Left cardiac atrium (tissue), 4 donors: ENCODE data around the gene GZMM. TPM values are rescaled to one million over a fixed set of nuclear protein-coding genes. Genes with fewer than 3 reads are reported as not detected.

Experiments used
- ATAC-seq, 2 donors: fragments of 200-7000 bp; cut with Tn5 transposase; one replicate each; pipeline ENCODE4 v1.9.1; 2020; ENCODE audit warnings: mild to moderate bottlenecking in 2 of 2, moderate library complexity in 2 of 2
- DNase-seq: peaks from one replicate; pipeline ENCODE4 v3.0.0-alpha.2; 2020
- intact Hi-C, 2 donors: fragments of 100-400 bp; cut with DNase I; formaldehyde crosslinking; loops; one replicate each; pipeline versions ENCODE4 v1.14.1 to v1.15.1; 2022 to 2023
- total RNA-seq, 2 donors: library from RNA; stranded (reverse); fragmentation: NEBNext Ultra II Directional; extraction: Animal tissue kit (Norgen Biotek cat#: 25700); gene quantifications; one replicate each; pipeline ENCODE4 v1.2.1, GENCODE V29; 2021
- donor health status: DM: no; HTN: yes; CAD: no.
- donor health status: DM: no; HTN: yes; CAD: no; lungs with severe emphysema.
- donor health status: DM: yes; HTN: yes; CAD: no.
- donor health status: Dilated cardiomyopathy.

The GZMM gene
- total RNA-seq, 2 donors from 2014 or later = 0.81 to 1.1 TPM

DNA sequence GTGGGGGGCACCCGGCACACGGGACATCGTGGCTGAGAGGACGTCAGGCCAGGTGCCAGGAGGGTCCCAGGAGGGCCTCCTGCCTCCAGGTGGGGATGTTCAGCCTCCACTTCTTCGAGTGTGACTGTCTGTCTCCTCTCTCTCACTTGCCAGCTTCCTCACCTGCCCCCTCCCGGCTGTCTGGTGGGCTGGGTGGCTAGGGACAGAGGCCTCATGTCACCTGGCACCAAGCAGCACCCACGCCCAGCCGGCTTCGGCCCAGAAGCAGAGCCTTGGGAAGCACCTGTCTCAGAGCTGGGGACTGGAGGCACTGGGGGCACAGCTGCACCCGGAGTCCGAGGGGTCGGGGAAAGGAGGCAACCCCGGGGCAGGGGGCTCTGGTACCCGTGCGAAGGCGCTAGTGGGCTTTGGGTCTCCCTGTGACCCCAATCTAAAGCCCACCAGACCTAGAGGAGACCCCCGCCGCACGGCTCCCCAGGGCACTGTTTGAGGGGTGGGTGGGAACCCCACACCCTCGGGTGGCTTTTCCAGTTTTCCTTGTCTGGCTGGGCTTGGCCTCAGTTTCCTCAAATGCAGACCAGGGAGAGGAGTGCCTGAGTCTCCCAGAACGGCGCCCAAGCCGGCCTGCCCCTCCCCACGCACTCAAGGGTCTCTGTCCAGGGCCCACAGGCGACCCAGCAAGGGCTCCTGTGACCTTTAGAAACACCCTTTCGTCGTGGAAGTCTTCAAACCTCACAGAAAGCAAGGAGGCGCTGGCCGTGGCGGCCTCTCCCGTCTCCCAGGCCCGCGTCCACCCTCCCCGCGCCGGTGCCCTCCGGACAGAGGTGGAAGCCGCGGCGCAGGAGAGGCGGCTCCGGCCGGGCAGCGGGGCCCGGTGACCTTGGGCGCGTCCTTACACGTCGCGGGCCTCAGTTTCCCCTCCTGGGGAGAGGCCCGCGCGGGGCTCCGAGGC is 45.2 kb downstream of the GZMM start:
- ATAC-seq = no peak
- intact Hi-C loops = loop anchor here in 1 of 2 donors (10.0 kb wide), 1 partner anchor 46 kb away; the partner anchor contains the start of genes FGF22 and POLRMT
- DNase-seq = no peak

DNA sequence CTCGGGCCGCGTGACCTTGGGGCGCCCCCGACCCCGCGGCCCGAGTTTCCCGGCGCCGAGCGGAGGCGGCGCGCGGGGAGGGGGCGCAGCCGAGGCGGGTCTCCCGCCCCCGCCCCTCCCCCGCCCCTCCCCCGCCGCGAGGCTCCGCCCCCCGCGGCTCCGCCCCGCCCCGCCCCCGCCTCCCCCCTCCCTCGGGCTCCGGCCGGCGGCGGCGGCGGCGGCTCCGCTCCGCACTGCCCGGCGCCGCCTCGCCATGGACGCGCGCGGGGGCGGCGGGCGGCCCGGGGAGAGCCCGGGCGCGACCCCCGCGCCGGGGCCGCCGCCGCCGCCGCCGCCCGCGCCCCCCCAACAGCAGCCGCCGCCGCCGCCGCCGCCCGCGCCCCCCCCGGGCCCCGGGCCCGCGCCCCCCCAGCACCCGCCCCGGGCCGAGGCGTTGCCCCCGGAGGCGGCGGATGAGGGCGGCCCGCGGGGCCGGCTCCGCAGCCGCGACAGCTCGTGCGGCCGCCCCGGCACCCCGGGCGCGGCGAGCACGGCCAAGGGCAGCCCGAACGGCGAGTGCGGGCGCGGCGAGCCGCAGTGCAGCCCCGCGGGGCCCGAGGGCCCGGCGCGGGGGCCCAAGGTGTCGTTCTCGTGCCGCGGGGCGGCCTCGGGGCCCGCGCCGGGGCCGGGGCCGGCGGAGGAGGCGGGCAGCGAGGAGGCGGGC is 46.0 kb downstream of the GZMM start, which contains the start of gene HCN2:
Gene HCN2 (plus strand): TSS at position 189 of the 703 bp plus-strand sequence. CDS start 65 bp downstream, at position 254.
- no peak for DNase-seq
- intact Hi-C loops = loop anchor here in 1 of 2 donors (10.0 kb wide), 1 partner anchor 45 kb away; the partner anchor contains the start of genes FGF22 and POLRMT
- no peak for ATAC-seq

DNA sequence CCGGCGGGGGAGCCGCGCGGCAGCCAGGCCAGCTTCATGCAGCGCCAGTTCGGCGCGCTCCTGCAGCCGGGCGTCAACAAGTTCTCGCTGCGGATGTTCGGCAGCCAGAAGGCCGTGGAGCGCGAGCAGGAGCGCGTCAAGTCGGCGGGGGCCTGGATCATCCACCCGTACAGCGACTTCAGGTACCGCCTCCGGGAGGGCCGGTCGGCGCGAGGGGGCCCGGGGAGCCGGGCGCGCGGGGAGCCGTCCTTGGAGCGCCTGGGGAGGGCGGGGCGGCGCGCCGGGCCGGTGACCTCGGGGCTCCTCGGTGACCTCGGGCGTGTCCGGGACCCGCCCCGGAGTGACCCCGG is 46.5 kb downstream of the GZMM start:
- ATAC-seq (no peak), DNase-seq (no peak)
- intact Hi-C loops = no loop called here

GRCh38 chr19:590750-591098 is 46.9 kb downstream of the GZMM start:
- intact Hi-C loops = no loop called here
- ATAC-seq (no peak), DNase-seq (no peak)

GRCh38 chr19:591099-591958 is 47.5 kb downstream of the GZMM start:
- intact Hi-C loops = no loop called here
- DNase-seq = no peak
- peak; percentile 25 to 35 for ATAC-seq

GRCh38 chr19:592101-592500 is 48.2 kb downstream of the GZMM start:
- intact Hi-C loops = no loop called here

DNA sequence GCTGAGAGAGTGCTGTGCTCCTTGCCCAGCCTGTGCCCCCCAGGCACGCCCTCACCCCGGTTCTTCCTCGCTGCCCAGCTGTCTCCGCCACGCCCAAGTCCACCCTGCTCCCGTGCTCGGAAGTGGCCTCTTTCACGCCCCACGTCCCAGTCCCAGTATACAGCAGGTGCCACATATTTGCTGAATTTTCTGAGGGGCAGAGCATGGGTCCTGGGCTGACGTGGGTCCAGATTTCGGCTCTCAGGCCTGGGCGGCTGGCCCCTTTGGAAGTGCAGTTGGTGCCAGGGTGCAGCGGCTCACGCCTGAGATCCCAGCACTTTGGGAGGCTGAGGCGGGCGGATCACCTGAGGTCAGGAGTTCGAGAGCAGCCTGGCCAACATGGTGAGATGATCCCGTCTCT is 49.2 kb downstream of the GZMM start:
- intact Hi-C loops = no loop called here
- DNase-seq (no peak), ATAC-seq (no peak)

More at GRCh38 chr19:592101-592500, 48.2 kb downstream of the GZMM start:
- no peak for ATAC-seq
- DNase-seq = no peak

DNA sequence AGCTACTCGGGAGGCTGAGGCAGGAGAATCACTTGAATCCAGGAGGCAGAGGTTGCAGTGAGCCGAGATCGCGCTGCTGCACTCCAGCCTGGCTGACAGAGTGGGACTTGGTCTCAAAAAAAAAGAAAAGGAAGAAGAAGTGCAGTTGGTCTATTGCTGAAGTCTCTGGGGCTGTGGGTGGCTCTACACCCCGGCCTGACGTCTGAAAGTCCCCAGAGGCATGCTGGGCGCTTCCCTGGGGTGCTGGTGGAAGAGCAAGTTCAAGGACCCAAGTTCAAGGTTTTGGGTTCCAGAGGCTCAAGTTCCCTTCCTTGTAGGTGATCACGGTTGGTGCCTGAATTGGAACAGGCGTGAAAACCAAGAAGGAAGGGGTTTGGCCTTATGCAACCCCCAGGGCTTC is 49.7 kb downstream of the GZMM start:
- intact Hi-C loops = no loop called here
- ATAC-seq (no peak), DNase-seq (no peak)

- DNase-seq (no peak), ATAC-seq (no peak)
- intact Hi-C loops = no loop called here
These were observed 50.5 kb downstream of the GZMM start for GRCh38 chr19:594265-594870.

- no peak for ATAC-seq
- no peak for DNase-seq
- intact Hi-C loops = no loop called here
These were observed 51.7 kb downstream of the GZMM start for GRCh38 chr19:595326-596262.

GRCh38 chr19:596263-596655 is 52.4 kb downstream of the GZMM start:
- no peak for ATAC-seq
- intact Hi-C loops = no loop called here
- DNase-seq = no peak

DNA sequence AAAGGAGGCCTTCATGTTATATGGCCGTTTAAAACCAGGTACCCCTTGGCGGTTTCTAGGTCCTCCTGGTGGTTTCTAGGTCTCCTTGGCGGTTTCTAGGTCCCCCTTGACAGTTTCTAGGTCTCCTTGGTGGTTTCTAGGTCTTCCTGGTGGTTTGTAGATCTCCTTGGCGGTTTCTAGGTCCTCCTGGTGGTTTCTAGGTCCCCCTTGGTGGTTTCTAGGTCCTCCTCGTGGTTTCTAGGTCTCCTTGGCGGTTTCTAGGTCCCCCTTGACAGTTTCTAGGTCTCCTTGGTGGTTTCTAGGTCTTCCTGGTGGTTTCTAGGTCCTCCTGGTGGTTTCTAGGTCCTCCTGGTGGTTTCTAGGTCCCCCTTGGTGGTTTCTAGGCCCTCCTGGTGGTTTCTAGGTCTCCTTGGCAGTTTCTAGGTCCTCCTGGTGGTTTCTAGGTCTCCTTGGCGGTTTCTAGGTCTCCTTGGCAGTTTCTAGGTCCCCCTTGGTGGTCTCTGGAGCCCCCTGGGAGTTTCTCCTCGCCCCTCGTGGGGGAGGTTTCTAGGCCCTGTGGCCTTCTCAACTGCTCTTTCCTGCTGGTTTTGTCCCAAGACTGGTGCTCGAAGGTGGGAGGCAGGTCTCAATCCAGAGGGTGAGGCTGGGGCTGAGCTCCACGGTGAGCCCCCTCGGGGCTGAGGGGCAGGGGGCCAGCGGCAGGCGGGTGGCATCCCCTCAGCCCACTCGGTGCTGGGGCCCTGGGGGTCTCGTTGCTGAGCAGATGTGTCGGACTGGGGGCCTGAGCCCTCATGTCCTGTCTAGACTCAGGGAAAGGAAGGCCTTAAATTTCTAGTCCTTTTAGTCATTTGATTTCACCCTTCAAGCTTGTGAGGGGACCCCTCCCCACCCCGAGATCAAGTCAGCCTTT is 53.8 kb downstream of the GZMM start:
- ATAC-seq = no peak
- intact Hi-C loops = no loop called here
- DNase-seq = no peak

Other genes starting within 250 kb of the GZMM start
- 10 to 100 TPM; 18.2 to 25.0 TPM for gene MIER2, start 199.3 kb upstream of the GZMM start, total RNA-seq
- gene C2CD4C, start 134.9 kb upstream of the GZMM start, total RNA-seq = under 1 TPM; 0.76 to 0.88 TPM
- gene SHC2, start 83.0 kb upstream of the GZMM start, total RNA-seq = 10 to 100 TPM; 10.7 to 19.4 TPM
- under 1 TPM; 0.24 to 0.41 TPM for gene MADCAM1, start 47.6 kb upstream of the GZMM start, total RNA-seq
- gene TPGS1, start 36.6 kb upstream of the GZMM start, total RNA-seq = 10 to 100 TPM; 12.1 to 14.9 TPM
- 10 to 100 TPM; 63.9 to 71.0 TPM for gene CDC34, start 12.3 kb upstream of the GZMM start, total RNA-seq
- 1,000 to 10,000 TPM in 1 of 2 donors, 100 to 1,000 TPM in 1; 847 to 1,152 TPM for gene BSG, start 28.5 kb downstream of the GZMM start, total RNA-seq
- gene HCN2, start 45.8 kb downstream of the GZMM start, total RNA-seq = 1 to 10 TPM; 4.3 to 10.0 TPM
- gene POLRMT, start 89.5 kb downstream of the GZMM start, total RNA-seq = 10 to 100 TPM; 33.7 to 43.6 TPM
- under 1 TPM in 1 of 2 donors, not detected in 1; 0.44 TPM for gene FGF22, start 95.8 kb downstream of the GZMM start, total RNA-seq
- 10 to 100 TPM; 19.2 to 35.9 TPM for gene RNF126, start 119.2 kb downstream of the GZMM start, total RNA-seq
- gene FSTL3, start 132.3 kb downstream of the GZMM start, total RNA-seq = 100 to 1,000 TPM in 1 of 2 donors, 10 to 100 TPM in 1; 33.5 to 118 TPM
- not detected for gene PRSS57, start 151.4 kb downstream of the GZMM start, total RNA-seq
- gene PALM, start 164.9 kb downstream of the GZMM start, total RNA-seq = 10 to 100 TPM; 48.9 to 49.7 TPM
- gene MISP, start 207.1 kb downstream of the GZMM start, total RNA-seq = under 1 TPM in 1 of 2 donors, not detected in 1; 0.18 TPM